Astrocyte (in vitro differentiated cells and primary cell): ENCODE results near the gene SUN1. TPM values are rescaled to one million over a fixed set of nuclear protein-coding genes. Genes with fewer than 3 reads are reported as not detected.

Experiments
- DNase-seq: peaks from one replicate; pipeline ENCODE4 v3.0.0-alpha.2; 2010; ENCODE audit warnings: low read depth
- FAIRE-seq: peaks from 2 replicates; lab custom pipeline; 2011; peaks lifted over from hg19 to GRCh38; lab: Jason Lieb, UNC
- H2AFZ ChIP-seq: 2 replicates; pipeline ENCODE4 v1.6.0; 2012; ENCODE audit warnings: low read depth, low read length, inconsistent platforms
- H3K27ac ChIP-seq: 2 replicates; pipeline ENCODE4 v1.5.1; 2011; ENCODE audit warnings: low read depth, low read length, inconsistent platforms
- H3K27me3 ChIP-seq: 2 replicates; pipeline ENCODE4 v1.6.0; 2011; ENCODE audit warnings: low read length, inconsistent platforms; ENCODE audit not compliant: insufficient read depth
- H3K36me3 ChIP-seq: 2 replicates; pipeline ENCODE4 v1.5.1; 2011; ENCODE audit warnings: low read length, inconsistent platforms; ENCODE audit not compliant: insufficient read depth
- H3K4me1 ChIP-seq: 2 replicates; pipeline ENCODE4 v1.5.1; 2011; ENCODE audit warnings: low read length, inconsistent platforms; ENCODE audit not compliant: insufficient read depth
- H3K4me2 ChIP-seq: 2 replicates; pipeline ENCODE4 v1.6.0; 2012; ENCODE audit warnings: low read length, inconsistent platforms
- H3K4me3 ChIP-seq: 2 replicates; pipeline ENCODE4 v1.5.1; 2011; ENCODE audit warnings: low read depth, mild to moderate bottlenecking, low read length, inconsistent platforms; ENCODE audit not compliant: insufficient read depth
- H3K79me2 ChIP-seq: 2 replicates; pipeline ENCODE4 v1.6.0; 2012; ENCODE audit warnings: mild to moderate bottlenecking, low read length, inconsistent platforms; ENCODE audit not compliant: insufficient read depth
- H3K9ac ChIP-seq: 2 replicates; pipeline ENCODE4 v1.6.0; 2012; ENCODE audit warnings: mild to moderate bottlenecking, low read length, inconsistent platforms
- H3K9me3 ChIP-seq: 2 replicates; pipeline ENCODE4 v1.5.1; 2012; ENCODE audit warnings: low read depth, mild to moderate bottlenecking, low read length, inconsistent platforms; ENCODE audit not compliant: insufficient read depth
- H4K20me1 ChIP-seq: 2 replicates; pipeline ENCODE4 v1.6.0; 2012; ENCODE audit warnings: low read length, inconsistent platforms; ENCODE audit not compliant: insufficient read depth
- H3K27ac Mint-ChIP-seq: one replicate; pipeline ENCODE4 v1.8.0; 2021; ENCODE audit warnings: mild to moderate bottlenecking, mixed read lengths; ENCODE audit not compliant: unreplicated experiment
- H3K27me3 Mint-ChIP-seq: one replicate; pipeline ENCODE4 v1.8.0; 2021; ENCODE audit warnings: low read depth, mixed read lengths; ENCODE audit not compliant: unreplicated experiment
- H3K36me3 Mint-ChIP-seq: one replicate; pipeline ENCODE4 v1.8.0; 2021; ENCODE audit warnings: low read depth, mixed read lengths; ENCODE audit not compliant: unreplicated experiment
- H3K4me1 Mint-ChIP-seq: one replicate; pipeline ENCODE4 v1.8.0; 2021; ENCODE audit warnings: low read depth, mixed read lengths; ENCODE audit not compliant: unreplicated experiment
- H3K4me3 Mint-ChIP-seq: one replicate; pipeline ENCODE4 v1.8.0; 2021; ENCODE audit warnings: mild to moderate bottlenecking, moderate library complexity, mixed read lengths; ENCODE audit not compliant: unreplicated experiment
- H3K9me3 Mint-ChIP-seq: one replicate; pipeline ENCODE4 v1.8.0; 2021; ENCODE audit warnings: mild to moderate bottlenecking, mixed read lengths; ENCODE audit not compliant: unreplicated experiment
- CTCF ChIP-seq: IDR thresholded peaks from 2 replicates; pipeline ENCODE4 v1.5.1; 2011; ENCODE audit warnings: low read depth, mild to moderate bottlenecking, inconsistent platforms, low read length, moderate library complexity; ENCODE audit not compliant: insufficient read depth
- EZH2 ChIP-seq: IDR thresholded peaks from 2 replicates; pipeline ENCODE4 v1.6.1; 2012; ENCODE audit warnings: mild to moderate bottlenecking, low read length, inconsistent platforms; ENCODE audit not compliant: insufficient read depth
- total RNA-seq: library from RNA; stranded (reverse); gene quantifications from 2 replicates; pipeline ENCODE4 v1.2.1, GENCODE V29; 2021

SUN1 gene
- total RNA-seq, 1 donor from 2014 or later = 121 TPM

- Mint-ChIP-seq H3K36me3 (no peaks in the 10 kb centered on the region), H3K4me3 (no peak overlapping the region), H3K27me3 (peaks cover 22% of the 10 kb centered on the region), H3K9me3 (peaks cover 1% of the 10 kb centered on the region), H3K27ac (no peak overlapping the region), H3K4me1 (peaks cover 7% of the 10 kb centered on the region)
- peaks cover 3% of the 10 kb centered on the region for H3K4me1 ChIP-seq
- TF ChIP-seq CTCF (no peak), EZH2 (no peak)
- no peaks in the 10 kb centered on the region for H4K20me1 ChIP-seq
- H3K36me3 ChIP-seq = no peaks in the 10 kb centered on the region
- H3K9ac ChIP-seq = no peak overlapping the region
- no peaks in the 10 kb centered on the region for H3K9me3 ChIP-seq
- no peak overlapping the region for H3K4me2 ChIP-seq
- no peak overlapping the region for H3K27ac ChIP-seq
- FAIRE-seq (no peak), DNase-seq (no peak)
- H2AFZ ChIP-seq = no peak overlapping the region
- H3K79me2 ChIP-seq = no peaks in the 10 kb centered on the region
- no peak overlapping the region for H3K4me3 ChIP-seq
- peaks cover 4% of the 10 kb centered on the region for H3K27me3 ChIP-seq
These were observed 81.7 kb downstream of the SUN1 start for GRCh38 chr7:913736-914520.

GRCh38 chr7:914521-915194, 82.4 kb downstream of the SUN1 start:
- Mint-ChIP-seq H3K36me3 (no peaks in the 10 kb centered on the region), H3K4me1 (peaks cover 7% of the 10 kb centered on the region), H3K27me3 (peaks cover 22% of the 10 kb centered on the region), H3K9me3 (peaks cover 1% of the 10 kb centered on the region), H3K4me3 (no peak overlapping the region), H3K27ac (no peak overlapping the region)
- no peak overlapping the region for H3K4me3 ChIP-seq
- no peaks in the 10 kb centered on the region for H3K9me3 ChIP-seq
- no peak overlapping the region for H3K27ac ChIP-seq
- H3K4me2 ChIP-seq = no peak overlapping the region
- TF ChIP-seq EZH2 (no peak), CTCF (no peak)
- no peaks in the 10 kb centered on the region for H3K79me2 ChIP-seq
- no peaks in the 10 kb centered on the region for H3K36me3 ChIP-seq
- no peak overlapping the region for H3K9ac ChIP-seq
- H4K20me1 ChIP-seq = no peaks in the 10 kb centered on the region
- H3K4me1 ChIP-seq = peaks cover 3% of the 10 kb centered on the region
- DNase-seq (no peak), FAIRE-seq (no peak)
- no peak overlapping the region for H2AFZ ChIP-seq
- peaks cover 4% of the 10 kb centered on the region for H3K27me3 ChIP-seq
